HG02798 (cell line): ENCODE measurements around the gene SCAF4.
"Not testable (repeated sequence)": the region's sequence is repeated elsewhere in the genome, so short reads cannot be mapped to it uniquely, and the experiment has no call there.

Experiments
- ATAC-seq: cut with Tn5 transposase; IDR thresholded peaks from one replicate; pipeline ENCODE4 v1.9.1; 2021; ENCODE audit warnings: mild to moderate bottlenecking; ENCODE audit not compliant: unreplicated experiment, poor library complexity

Gene SCAF4

GRCh38 chr21:31731857-31732596, at the start of gene SCAF4:
SCAF4 (minus strand) TSS chr21:31732118; CDS start chr21:31731692, 426 bp downstream.
- ATAC-seq = peak; percentile 86

GRCh38 chr21:31780944-31781343, 49.0 kb upstream of the SCAF4 start:
- ATAC-seq = no peak

GRCh38 chr21:31778546-31778945, 46.6 kb upstream of the SCAF4 start:
- no peak for ATAC-seq

- no peak for ATAC-seq
Observed at GRCh38 chr21:31777857-31778256, 45.9 kb upstream of the SCAF4 start.

- no peak for ATAC-seq
Observed at GRCh38 chr21:31774031-31774430, 42.1 kb upstream of the SCAF4 start.

GRCh38 chr21:31772674-31773555, 41.0 kb upstream of the SCAF4 start:
- peak; percentile 88 for ATAC-seq

GRCh38 chr21:31771685-31772084, 39.8 kb upstream of the SCAF4 start:
- no peak for ATAC-seq

GRCh38 chr21:31768710-31769109, 36.8 kb upstream of the SCAF4 start:
- no peak for ATAC-seq

- no peak for ATAC-seq
Observed at GRCh38 chr21:31766899-31767298, 35.0 kb upstream of the SCAF4 start.

GRCh38 chr21:31765850-31766249, 33.9 kb upstream of the SCAF4 start:
- ATAC-seq = not testable (repeated sequence)

GRCh38 chr21:31760931-31761330, 29.0 kb upstream of the SCAF4 start:
- no peak for ATAC-seq

GRCh38 chr21:31756787-31757186, 24.9 kb upstream of the SCAF4 start:
- no peak for ATAC-seq

- ATAC-seq = no peak
Observed at GRCh38 chr21:31755027-31755426, 23.1 kb upstream of the SCAF4 start.

GRCh38 chr21:31754708-31754960, 22.7 kb upstream of the SCAF4 start:
- ATAC-seq = no peak

- ATAC-seq = no peak
Observed at GRCh38 chr21:31753949-31754707, 22.2 kb upstream of the SCAF4 start.

- no peak for ATAC-seq
Observed at GRCh38 chr21:31752967-31753366, 21.0 kb upstream of the SCAF4 start.

GRCh38 chr21:31752352-31752751, 20.4 kb upstream of the SCAF4 start:
- no peak for ATAC-seq

GRCh38 chr21:31750843-31751242, 18.9 kb upstream of the SCAF4 start:
- ATAC-seq = no peak

GRCh38 chr21:31744182-31744800, 12.4 kb upstream of the SCAF4 start:
- ATAC-seq = no peak

- no peak for ATAC-seq
Observed at GRCh38 chr21:31743712-31744111, 11.8 kb upstream of the SCAF4 start.

- no peak for ATAC-seq
Observed at GRCh38 chr21:31741116-31741515, 9.2 kb upstream of the SCAF4 start.
